HCT116 (cell line): ENCODE measurements around the gene ALG1L2. TPM values are rescaled to one million over a fixed set of nuclear protein-coding genes. Genes with fewer than 3 reads are reported as not detected.

Source experiments
- ATAC-seq: fragments of 200-7000 bp; cut with Tn5 transposase; 2 replicates; pipeline ENCODE4 v1.9.1; 2020; ENCODE audit warnings: mild to moderate bottlenecking, moderate library complexity
- BruUV-seq: library from RNA; stranded (reverse); fragments of 400-500 nt; replicated peaks from 2 replicates; lab custom pipeline; 2021; lab: Mats Ljungman, UMichigan
- CTCF ChIA-PET: fragments of 300-600 bp; sonication (Branson Sonifier 250); formaldehyde crosslinking; loops from one replicate; lab custom pipeline; 2021; ENCODE audit warnings: antibody characterized with exemption; lab: Charles Lee
- POLR2A ChIA-PET: fragments of 300-600, 350-600 bp; sonication (Branson Sonifier 250); formaldehyde crosslinking; loops from one replicate; lab custom pipeline; 2021; ENCODE audit warnings: antibody characterized with exemption; lab: Charles Lee
- RAD21 ChIA-PET, 2 experiments: fragments of 300-600 bp; sonication (Branson Sonifier 250); formaldehyde crosslinking; loops; one replicate each; lab custom pipeline; 2023; ENCODE audit warnings: low total read pairs in 2 of 2; ENCODE audit not compliant: uncharacterized antibody in 2 of 2, unreplicated experiment in 2 of 2, low non-redundant PET in 1 of 2; lab: Charles Lee
- DNase-seq: peaks from one replicate; pipeline ENCODE4 v3.0.0-alpha.2; 2010; ENCODE audit warnings: low read depth, low spot score
- H2AFZ ChIP-seq: fragments of 200-600 bp; shearing (Covaris generic), sonication (generic); 2 replicates; pipeline ENCODE4 v1.6.1; 2017; ENCODE audit warnings: low read depth, mixed run types, mixed read lengths, antibody characterized with exemption, low read length; ENCODE audit not compliant: poor library complexity, severe bottlenecking
- H3K27ac ChIP-seq: 2 replicates; pipeline ENCODE4 v1.5.1; 2012; ENCODE audit warnings: low read depth, low read length
- H3K27me3 ChIP-seq: fragments of 200-600 bp; sonication (generic); 2 replicates; pipeline ENCODE4 v1.6.1; 2016; ENCODE audit warnings: mixed run types, low read length, mixed read lengths; ENCODE audit not compliant: insufficient read depth
- H3K36me3 ChIP-seq, 2 experiments: fragments of 200-500 bp in 1 of 2; fragments of 200-600 bp in 1 of 2; sonication (Bioruptor generic) in 1 of 2; sonication (generic) in 1 of 2; 2 replicates each; pipeline versions ENCODE4 v1.5.1 to v1.6.1; 2014 to 2016; ENCODE audit warnings: low read length in 2 of 2, inconsistent platforms in 1 of 2, mixed read lengths in 1 of 2, mixed run types in 1 of 2; ENCODE audit not compliant: insufficient read depth in 2 of 2, control insufficient read depth in 1 of 2
- H3K4me1 ChIP-seq, 2 experiments: fragments of 200-600 bp in 1 of 2; sonication (generic) in 1 of 2; 2 replicates each; pipeline versions ENCODE4 v1.5.1 to v1.6.1; 2012 to 2017; ENCODE audit warnings: low read length in 2 of 2, inconsistent platforms in 1 of 2, mild to moderate bottlenecking in 1 of 2, mixed read lengths in 1 of 2, mixed run types in 1 of 2, moderate library complexity in 1 of 2; ENCODE audit not compliant: insufficient read depth in 2 of 2, control insufficient read depth in 1 of 2
- H3K4me2 ChIP-seq: fragments of 200-600 bp; sonication (generic); 2 replicates; pipeline ENCODE4 v1.6.1; 2017; ENCODE audit warnings: mixed run types, low read length, mixed read lengths
- H3K4me3 ChIP-seq, 2 experiments: fragments of 200-600 bp in 1 of 2; sonication (generic) in 1 of 2; replicated peaks in 1 of 2; 2 replicates each; pipeline ENCODE4 v1.5.1; 2011 to 2016; ENCODE audit warnings: low read length in 2 of 2, control low read depth in 1 of 2, low read depth in 1 of 2, mild to moderate bottlenecking in 1 of 2, mixed read lengths in 1 of 2, mixed run types in 1 of 2
- H3K79me2 ChIP-seq: fragments of 200-600 bp; sonication (generic); 2 replicates; pipeline ENCODE4 v1.6.1; 2017; ENCODE audit warnings: mild to moderate bottlenecking, mixed run types, low read length, moderate library complexity, mixed read lengths; ENCODE audit not compliant: insufficient read depth
- H3K9ac ChIP-seq: fragments of 200-600 bp; sonication (generic); 2 replicates; pipeline ENCODE4 v1.6.1; 2016; ENCODE audit warnings: low read length, mixed read lengths
- H3K9me2 ChIP-seq: fragments of 200-600 bp; sonication (generic), shearing (Covaris generic); 2 replicates; pipeline ENCODE4 v1.6.1; 2017; ENCODE audit warnings: mixed run types, mild to moderate bottlenecking, moderate library complexity; ENCODE audit not compliant: insufficient read depth
- H3K9me3 ChIP-seq, 2 experiments: fragments of 200-500 bp in 1 of 2; fragments of 200-600 bp in 1 of 2; sonication (Bioruptor generic) in 1 of 2; sonication (generic) in 1 of 2; 2 replicates each; pipeline ENCODE4 v1.6.1; 2014 to 2017; ENCODE audit warnings: low read length in 2 of 2, mixed read lengths in 2 of 2, inconsistent platforms in 1 of 2, low read depth in 1 of 2, mild to moderate bottlenecking in 1 of 2, mixed run types in 1 of 2, moderate library complexity in 1 of 2; ENCODE audit not compliant: control insufficient read depth in 1 of 2, insufficient read depth in 1 of 2
- H4K20me1 ChIP-seq: fragments of 200-600 bp; sonication (generic), shearing (Covaris generic); 2 replicates; pipeline ENCODE4 v1.6.1; 2017; ENCODE audit warnings: mixed run types, mild to moderate bottlenecking, moderate library complexity; ENCODE audit not compliant: insufficient read depth
- CEBPB ChIP-seq: IDR thresholded peaks from 2 replicates; pipeline ENCODE4 v1.6.1; 2012; ENCODE audit warnings: low read depth
- CTCF ChIP-seq, 3 experiments: fragments of 200-600 bp in 1 of 3; sonication (generic) in 1 of 3; IDR thresholded peaks in 2 of 3; conservative IDR thresholded peaks in 1 of 3; 2 replicates each; pipeline ENCODE4 v1.5.1; 2012 to 2017; ENCODE audit warnings: low read depth in 2 of 3, low read length in 2 of 3, antibody characterized with exemption in 1 of 3, borderline replicate concordance in 1 of 3, control low read depth in 1 of 3, mild to moderate bottlenecking in 1 of 3, mixed read lengths in 1 of 3, mixed run types in 1 of 3, moderate library complexity in 1 of 3; ENCODE audit not compliant: insufficient read depth in 1 of 3
- ELF1 ChIP-seq: IDR thresholded peaks from 2 replicates; pipeline ENCODE4 v1.6.1; 2012; ENCODE audit warnings: low read depth, borderline replicate concordance
- EZH2 ChIP-seq: fragments of 200-600 bp; sonication (generic); IDR thresholded peaks from 2 replicates; pipeline ENCODE4 v1.6.1; 2017; ENCODE audit warnings: antibody characterized with exemption, mixed run types
- EZH2phosphoT487 ChIP-seq: fragments of 200-600 bp; IDR thresholded peaks from 2 replicates; pipeline ENCODE4 v1.6.1; 2018; ENCODE audit warnings: antibody characterized with exemption, borderline replicate concordance
- JUND ChIP-seq: IDR thresholded peaks from 2 replicates; pipeline ENCODE4 v1.6.1; 2012
- MAX ChIP-seq: IDR thresholded peaks from 2 replicates; pipeline ENCODE4 v1.6.1; 2012
- POLR2A ChIP-seq: IDR thresholded peaks from 2 replicates; pipeline ENCODE4 v1.7.0; 2011; ENCODE audit warnings: borderline replicate concordance; ENCODE audit not compliant: insufficient read depth, insufficient read length; ENCODE audit errors: extremely low read depth
- POLR2AphosphoS5 ChIP-seq: IDR thresholded peaks from 2 replicates; pipeline ENCODE4 v1.6.1; 2011; ENCODE audit warnings: mild to moderate bottlenecking, low read depth, low read length, moderate library complexity
- RAD21 ChIP-seq: IDR thresholded peaks from 2 replicates; pipeline ENCODE4 v1.6.1; 2012; ENCODE audit warnings: low read depth, mild to moderate bottlenecking
- REST ChIP-seq: IDR thresholded peaks from 2 replicates; pipeline ENCODE4 v1.6.1; 2012; ENCODE audit warnings: low read depth
- SP1 ChIP-seq: IDR thresholded peaks from 2 replicates; pipeline ENCODE4 v1.6.1; 2012; ENCODE audit warnings: low read depth
- TCF7L2 ChIP-seq: IDR thresholded peaks from 2 replicates; pipeline ENCODE4 v1.7.0; 2011; ENCODE audit warnings: borderline replicate concordance, inconsistent platforms; ENCODE audit not compliant: insufficient read depth, insufficient read length; ENCODE audit errors: extremely low read depth
- ZBTB33 ChIP-seq: IDR thresholded peaks from 2 replicates; pipeline ENCODE4 v1.6.1; 2011; ENCODE audit warnings: mild to moderate bottlenecking, low read length, moderate library complexity; ENCODE audit not compliant: insufficient replicate concordance; ENCODE audit errors: extremely low read depth
- intact Hi-C: fragments of 100-400 bp; cut with micrococcal nuclease; formaldehyde crosslinking; loops from 2 replicates; pipeline ENCODE4 v1.10.0; 2022
- total RNA-seq: library from RNA; stranded (reverse); gene quantifications from one replicate; pipeline ENCODE4 v1.2.1, GENCODE V29; 2021; ENCODE audit not compliant: unreplicated experiment
- TF ChIP-seq, protein P1 (sequence below): IDR thresholded peaks from 2 replicates; pipeline ENCODE4 v1.6.1; 2012

The ALG1L2 gene
- total RNA-seq, 1 experiment from 2014 or later: 0.44 TPM

- intact Hi-C loops: no loop called here
- ATAC-seq (peak; percentile 46; the same call in 1 of the 2 replicates), DNase-seq (no peak)
- Histone ChIP-seq H3K27ac (no peak overlapping the region), H2AFZ (no peak overlapping the region), H3K9me2 (no peaks in the 10 kb centered on the region), H3K4me3 (no peak overlapping the region), H3K4me1 (peaks cover 0 to 1% of the 10 kb centered on the region in 2 experiments; a peak in 1 of 4 replicates), H3K9me3 (no peaks in the 10 kb centered on the region), H3K4me2 (no peak overlapping the region), H3K79me2 (no peaks in the 10 kb centered on the region), H4K20me1 (no peaks in the 10 kb centered on the region), H3K9ac (no peak overlapping the region), H3K27me3 (no peaks in the 10 kb centered on the region), H3K36me3 (no peaks in the 10 kb centered on the region)
- ChIA-PET RAD21 (no interaction called here), POLR2A (no interaction called here), CTCF (no interaction called here)
- no TSS peak for BruUV-seq
- no peak for TF ChIP-seq MAX
- TF ChIP-seq, protein P1, sequence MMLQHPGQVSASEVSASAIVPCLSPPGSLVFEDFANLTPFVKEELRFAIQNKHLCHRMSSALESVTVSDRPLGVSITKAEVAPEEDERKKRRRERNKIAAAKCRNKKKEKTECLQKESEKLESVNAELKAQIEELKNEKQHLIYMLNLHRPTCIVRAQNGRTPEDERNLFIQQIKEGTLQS: no peak
- no peak for TF ChIP-seq CEBPB
- TF ChIP-seq ZBTB33: no peak
- no peak for TF ChIP-seq EZH2phosphoT487
- TF ChIP-seq RAD21: no peak
- no peak for TF ChIP-seq JUND
- no peak for TF ChIP-seq POLR2A
- TF ChIP-seq EZH2: no peak
- no peak for TF ChIP-seq REST
- no peak for TF ChIP-seq SP1
- no peak for TF ChIP-seq TCF7L2
- no peak for TF ChIP-seq CTCF (IDR thresholded peaks at IDR 0.05 in 2 of 3, conservative IDR thresholded peaks at IDR 0.05 in 1 of 3; ENCODE audit: borderline replicate concordance in 1 of 3, insufficient read depth in 1 of 3, low read depth in 2 of 3, low read length in 2 of 3)
- TF ChIP-seq ELF1: no peak
- no peak for TF ChIP-seq POLR2AphosphoS5
These were observed 6.4 kb downstream of the ALG1L2 start for GRCh38 chr3:130088061-130088460.
